NCI-H187 (cell line): ENCODE results near the gene DCAF8.

Experiments used
- DNase-seq, 2 experiments: peaks; one replicate each; lab custom pipeline; 2025; lab: John Stamatoyannopoulos, UW

Gene DCAF8

GRCh38 chr1:160227034-160227433 lies 35.3 kb downstream of the DCAF8 start:
- no peak for DNase-seq

- no peak for DNase-seq
Measured at GRCh38 chr1:160226623-160227022, 35.7 kb downstream of the DCAF8 start.

GRCh38 chr1:160225345-160225744 lies 37.0 kb downstream of the DCAF8 start:
- no peak for DNase-seq

GRCh38 chr1:160224606-160225005 lies 37.7 kb downstream of the DCAF8 start:
- no peak for DNase-seq

- DNase-seq = no peak
Measured at GRCh38 chr1:160222546-160222945, 39.8 kb downstream of the DCAF8 start.

- DNase-seq = no peak
Measured at GRCh38 chr1:160221089-160221488, 41.3 kb downstream of the DCAF8 start.

- DNase-seq = no peak
Measured at GRCh38 chr1:160220301-160220700, 42.0 kb downstream of the DCAF8 start.

GRCh38 chr1:160219062-160219929 lies 43.1 kb downstream of the DCAF8 start:
- DNase-seq = no peak

GRCh38 chr1:160217481-160218051 lies 44.8 kb downstream of the DCAF8 start:
- DNase-seq = no peak

GRCh38 chr1:160216301-160216700 lies 46.0 kb downstream of the DCAF8 start:
- DNase-seq = no peak

GRCh38 chr1:160214481-160215140 lies 47.7 kb downstream of the DCAF8 start:
- DNase-seq = no peak

GRCh38 chr1:160211046-160211790 lies 51.1 kb downstream of the DCAF8 start:
- DNase-seq = no peak

- no peak for DNase-seq
Measured at GRCh38 chr1:160210561-160210960, 51.8 kb downstream of the DCAF8 start.

GRCh38 chr1:160209321-160210046 lies 52.9 kb downstream of the DCAF8 start:
- DNase-seq = no peak

GRCh38 chr1:160208557-160209320 lies 53.6 kb downstream of the DCAF8 start:
- no peak for DNase-seq

GRCh38 chr1:160207771-160208556 lies 54.4 kb downstream of the DCAF8 start:
- no peak for DNase-seq

- no peak for DNase-seq
Measured at GRCh38 chr1:160207118-160207650, 55.2 kb downstream of the DCAF8 start.

GRCh38 chr1:160206421-160207117 lies 55.8 kb downstream of the DCAF8 start:
- no peak for DNase-seq

- DNase-seq = no peak
Measured at GRCh38 chr1:160206036-160206389, 56.3 kb downstream of the DCAF8 start.
